ENCODE measurements around the gene MAN2B1. TPM values are rescaled to one million over a fixed set of nuclear protein-coding genes. Genes with fewer than 3 reads are reported as not detected.

Gene MAN2B1
- total RNA-seq, 1 donor from 2014 or later, result 92.8 TPM

- no peak for TF ChIP-seq CTCF (IDR thresholded peaks at IDR 0.05; ENCODE audit: insufficient read depth, low read length, poor library complexity, severe bottlenecking)
- Histone ChIP-seq H3K36me3 (ENCODE audit: control insufficient read depth, insufficient read depth, low read length) (no peaks in the 10 kb centered on the region), H3K27me3 (ENCODE audit: control insufficient read depth, insufficient read depth, low read length) (no peaks in the 10 kb centered on the region), H3K4me3 (ENCODE audit: low read depth, low read length) (no peak overlapping the region)
- DNase-seq (ENCODE audit: low read depth), result no peak
Observed at GRCh38 chr19:12596927-12597548, 69.5 kb downstream of the MAN2B1 start.

Other genes with a start within 250 kb of the MAN2B1 start
- 3.4 and 3.6 TPM in 2 replicates for gene ZNF443, start 225.7 kb downstream of the MAN2B1 start, total RNA-seq
- gene ZNF709, start 181.9 kb downstream of the MAN2B1 start, total RNA-seq, result 0.75 and 2.0 TPM in 2 replicates
- 4.0 and 7.9 TPM in 2 replicates for gene ZNF564, start 115.3 kb downstream of the MAN2B1 start, total RNA-seq
- gene ZNF490, start 55.9 kb downstream of the MAN2B1 start, total RNA-seq, result 6.0 and 6.6 TPM in 2 replicates
- 11.0 and 16.2 TPM in 2 replicates for gene ZNF791, start 55.8 kb downstream of the MAN2B1 start, total RNA-seq
- gene WDR83, start 65 bp upstream of the MAN2B1 start, total RNA-seq, result 15.7 and 16.6 TPM in 2 replicates
- 109 and 127 TPM in 2 replicates for gene DHPS, start 15.1 kb upstream of the MAN2B1 start, total RNA-seq
- gene GNG14, start 21.3 kb upstream of the MAN2B1 start, total RNA-seq, result not detected in 2 replicates
- gene FBXW9, start 29.9 kb upstream of the MAN2B1 start, total RNA-seq, result 19.0 and 20.7 TPM in 2 replicates
- 27.1 and 40.2 TPM in 2 replicates for gene TNPO2, start 57.2 kb upstream of the MAN2B1 start, total RNA-seq
- gene TRIR, start 67.9 kb upstream of the MAN2B1 start, total RNA-seq, result 368 and 443 TPM in 2 replicates
- 146 and 148 TPM in 2 replicates for gene GET3, start 70.8 kb upstream of the MAN2B1 start, total RNA-seq
- not detected in 2 replicates for gene BEST2, start 85.0 kb upstream of the MAN2B1 start, total RNA-seq
- 38.7 and 44.1 TPM in 2 replicates for gene HOOK2, start 108.8 kb upstream of the MAN2B1 start, total RNA-seq
- gene JUNB, start 124.7 kb upstream of the MAN2B1 start, total RNA-seq, result 395 and 431 TPM in 2 replicates
- 366 and 396 TPM in 2 replicates for gene PRDX2, start 135.1 kb upstream of the MAN2B1 start, total RNA-seq
- gene THSD8, start 135.3 kb upstream of the MAN2B1 start, total RNA-seq, result not detected in 2 replicates
- 17.0 and 24.8 TPM in 2 replicates for gene RNASEH2A, start 139.8 kb upstream of the MAN2B1 start, total RNA-seq
- gene RTBDN, start 167.8 kb upstream of the MAN2B1 start, total RNA-seq, result 0.21 TPM in 1 of 2 replicates, not detected in the other
- gene MAST1, start 171.8 kb upstream of the MAN2B1 start, total RNA-seq, result 0.88 and 2.4 TPM in 2 replicates
- 38.5 and 44.4 TPM in 2 replicates for gene DNASE2, start 214.7 kb upstream of the MAN2B1 start, total RNA-seq
- not detected in 2 replicates for gene KLF1, start 220.5 kb upstream of the MAN2B1 start, total RNA-seq
- gene GCDH, start 224.4 kb upstream of the MAN2B1 start, total RNA-seq, result 35.2 and 43.9 TPM in 2 replicates